ENCODE measurements around the gene DLG3.

- TF ChIP-seq FOXA1 (IDR thresholded peaks at IDR 0.05), result no peak
- no peak for TF ChIP-seq FOXK2 (IDR thresholded peaks at IDR 0.05)
- TF ChIP-seq BHLHE40 (IDR thresholded peaks at IDR 0.05; ENCODE audit: borderline replicate concordance), result no peak
- TF ChIP-seq LEF1 (IDR thresholded peaks at IDR 0.05; ENCODE audit: borderline replicate concordance), result no peak
- no peak for TF ChIP-seq NFRKB (IDR thresholded peaks at IDR 0.05)
- TF ChIP-seq ZNF384 (IDR thresholded peaks at IDR 0.05), result no peak
- TF ChIP-seq ELF4 (IDR thresholded peaks at IDR 0.05), result no peak
- no peak for TF ChIP-seq FOXM1 (IDR thresholded peaks at IDR 0.05; ENCODE audit: borderline replicate concordance)
- TF ChIP-seq SUZ12 (IDR thresholded peaks at IDR 0.05), result no peak
- TF ChIP-seq SP1 (IDR thresholded peaks at IDR 0.05), result no peak
- TF ChIP-seq TARDBP (IDR thresholded peaks at IDR 0.05), result no peak
- TF ChIP-seq L3MBTL2 (conservative IDR thresholded peaks at IDR 0.05), result no peak
Measured at GRCh38 chrX:70466968-70467367, 22.3 kb downstream of the DLG3 start.
